ENCODE data around the gene ZNF521.

Gene ZNF521

DNA sequence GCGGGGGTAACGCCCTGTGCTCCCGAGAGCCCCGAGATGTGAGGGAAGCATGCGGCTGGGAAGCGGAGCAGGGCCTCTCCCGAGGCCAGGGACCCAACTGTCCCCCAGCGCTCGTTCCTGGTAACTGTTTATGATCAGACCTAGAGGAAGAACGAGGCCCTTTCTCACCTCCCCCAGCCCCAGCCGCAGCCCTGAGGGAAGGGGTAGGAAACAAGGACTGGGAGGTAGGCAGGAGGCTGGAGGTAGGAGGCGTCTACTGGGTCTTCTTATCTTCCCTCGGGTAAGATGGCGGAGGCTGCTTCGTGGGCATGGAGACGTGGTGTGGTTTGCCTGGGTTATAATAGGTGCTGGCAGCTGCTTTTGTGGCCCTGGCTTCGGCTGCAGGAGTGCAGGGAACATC is 335.8 kb downstream of the ZNF521 start:
- no peaks in the 10 kb centered on the region for H3K4me1 ChIP-seq (ENCODE audit: control insufficient read depth, insufficient read depth, low read length)
- no peak overlapping the region for H3K4me3 ChIP-seq (ENCODE audit: low read depth, low read length)
- no peaks in the 10 kb centered on the region for H3K27me3 ChIP-seq (ENCODE audit: control insufficient read depth, insufficient read depth, low read length)
- no peaks in the 10 kb centered on the region for H3K36me3 ChIP-seq (ENCODE audit: control insufficient read depth, insufficient read depth, low read length)
- H3K9me3 ChIP-seq (ENCODE audit: control insufficient read depth, insufficient read depth, low read length): no peaks in the 10 kb centered on the region
- no peak overlapping the region for H3K9ac ChIP-seq (ENCODE audit: low read depth, low read length)
